IMR-90 (cell line): ENCODE measurements around the gene RNASE1. TPM values are rescaled to one million over a fixed set of nuclear protein-coding genes. Genes with fewer than 3 reads are reported as not detected.

Source experiments
- ATAC-seq: fragments of 200-7000 bp; cut with Tn5 transposase; 2 replicates; pipeline ENCODE4 v1.9.1; 2020; ENCODE audit warnings: low read depth, mild to moderate bottlenecking, moderate library complexity
- BruUV-seq: library from RNA; stranded (reverse); fragments of 400-500 nt; replicated peaks from 2 replicates; lab custom pipeline; 2021; lab: Mats Ljungman, UMichigan
- CTCF ChIA-PET: fragments of 300-600 bp; formaldehyde crosslinking; extraction: SDS; loops from one replicate; lab custom pipeline; 2021; ENCODE audit warnings: antibody characterized with exemption; lab: Yijun Ruan, JAX
- POLR2A ChIA-PET: fragments of 300-600 bp; sonication (Branson Sonifier 250); formaldehyde crosslinking; loops from one replicate; lab custom pipeline; 2022; ENCODE audit warnings: antibody characterized with exemption; ENCODE audit not compliant: unreplicated experiment; lab: Charles Lee
- DNase-seq: peaks from one replicate; pipeline ENCODE4 v3.0.0; 2013
- H2AFZ ChIP-seq: replicated peaks from 2 replicates; pipeline ENCODE3; 2013; ENCODE audit warnings: low read length, mild to moderate bottlenecking; ENCODE audit not compliant: poor library complexity
- H2AK5ac ChIP-seq: 2 replicates; pipeline ENCODE4 v1.6.1; 2013; ENCODE audit warnings: low read depth, low read length, inconsistent platforms
- H2AK9ac ChIP-seq: replicated peaks from 2 replicates; pipeline ENCODE3; 2013; ENCODE audit warnings: mild to moderate bottlenecking, low read depth, low read length, moderate library complexity; ENCODE audit not compliant: poor library complexity
- H2BK120ac ChIP-seq: 2 replicates; pipeline ENCODE4 v1.6.1; 2013; ENCODE audit warnings: low read depth, low read length, inconsistent platforms
- H2BK15ac ChIP-seq: 3 replicates; pipeline ENCODE4 v1.6.1; 2013; ENCODE audit warnings: low read depth, low read length, inconsistent platforms
- H2BK20ac ChIP-seq: 2 replicates; pipeline ENCODE4 v1.6.1; 2013; ENCODE audit warnings: low read depth, mild to moderate bottlenecking, inconsistent platforms, low read length, moderate library complexity
- H2BK5ac ChIP-seq: 2 replicates; pipeline ENCODE4 v1.6.1; 2013; ENCODE audit warnings: mild to moderate bottlenecking, low read depth, low read length, inconsistent platforms; ENCODE audit not compliant: poor library complexity, severe bottlenecking
- H3K14ac ChIP-seq: replicated peaks from 2 replicates; pipeline ENCODE4 v1.6.1; 2013; ENCODE audit warnings: low read depth, low read length, inconsistent platforms
- H3K18ac ChIP-seq: 2 replicates; pipeline ENCODE4 v1.6.1; 2013; ENCODE audit warnings: low read depth, low read length, control low read depth
- H3K23ac ChIP-seq: 2 replicates; pipeline ENCODE4 v1.6.1; 2013; ENCODE audit warnings: low read depth, low read length, inconsistent platforms
- H3K27ac ChIP-seq: 2 replicates; pipeline ENCODE4 v1.5.1; 2013; ENCODE audit warnings: mild to moderate bottlenecking, control low read depth, low read length; ENCODE audit not compliant: insufficient read depth
- H3K27me3 ChIP-seq: 2 replicates; pipeline ENCODE4 v1.6.1; 2013; ENCODE audit warnings: low read length; ENCODE audit not compliant: control insufficient read depth, insufficient read depth
- H3K36me3 ChIP-seq: 2 replicates; pipeline ENCODE4 v1.6.1; 2013; ENCODE audit warnings: low read length, mixed read lengths; ENCODE audit not compliant: control insufficient read depth, insufficient read depth
- H3K4ac ChIP-seq: 2 replicates; pipeline ENCODE4 v1.6.1; 2013; ENCODE audit warnings: low read depth, low read length, inconsistent platforms
- H3K4me1 ChIP-seq: 2 replicates; pipeline ENCODE4 v1.6.1; 2013; ENCODE audit warnings: low read length, mixed read lengths; ENCODE audit not compliant: control insufficient read depth, insufficient read depth
- H3K4me2 ChIP-seq: 2 replicates; pipeline ENCODE4 v1.6.1; 2013; ENCODE audit warnings: low read depth, mild to moderate bottlenecking, control low read depth, low read length, moderate library complexity
- H3K4me3 ChIP-seq: 2 replicates; pipeline ENCODE4 v1.5.1; 2013; ENCODE audit warnings: low read depth, mild to moderate bottlenecking, control low read depth, low read length, moderate library complexity; ENCODE audit not compliant: insufficient read depth
- H3K56ac ChIP-seq: 2 replicates; pipeline ENCODE4 v1.6.1; 2013; ENCODE audit warnings: low read length, inconsistent platforms; ENCODE audit not compliant: insufficient read depth; ENCODE audit errors: extremely low read depth
- H3K79me1 ChIP-seq, 2 experiments: 2 replicates each; pipeline ENCODE4 v1.6.1; 2013; ENCODE audit warnings: low read length in 2 of 2, inconsistent platforms in 1 of 2, low read depth in 1 of 2
- H3K9ac ChIP-seq: 2 replicates; pipeline ENCODE4 v1.6.1; 2013; ENCODE audit warnings: low read depth, low read length, control low read depth
- H3K9me1 ChIP-seq: 2 replicates; pipeline ENCODE4 v1.6.1; 2013; ENCODE audit warnings: low read length, inconsistent platforms; ENCODE audit not compliant: insufficient read depth
- H3K9me3 ChIP-seq: 2 replicates; pipeline ENCODE4 v1.6.1; 2013; ENCODE audit warnings: low read length; ENCODE audit not compliant: control insufficient read depth, insufficient read depth
- H4K20me1 ChIP-seq: 2 replicates; pipeline ENCODE4 v1.6.1; 2013; ENCODE audit warnings: low read length, inconsistent platforms; ENCODE audit not compliant: insufficient read depth
- H4K5ac ChIP-seq: 2 replicates; pipeline ENCODE4 v1.6.1; 2013; ENCODE audit warnings: mild to moderate bottlenecking, low read depth, low read length, control low read depth
- H4K8ac ChIP-seq, 2 experiments: 2 replicates each; pipeline ENCODE4 v1.6.1; 2013; ENCODE audit warnings: low read depth in 2 of 2, low read length in 2 of 2, control low read depth in 1 of 2, inconsistent platforms in 1 of 2
- H4K91ac ChIP-seq: 2 replicates; pipeline ENCODE4 v1.6.1; 2013; ENCODE audit warnings: low read depth, low read length, inconsistent platforms; ENCODE audit not compliant: insufficient read depth
- CEBPB ChIP-seq: IDR thresholded peaks from 2 replicates; pipeline ENCODE4 v1.6.1; 2012; ENCODE audit warnings: low read depth, low read length, improper control_type of control experiment
- CHD1 ChIP-seq: IDR thresholded peaks from 2 replicates; pipeline ENCODE4 v1.6.1; 2012; ENCODE audit warnings: low read depth, low read length, improper control_type of control experiment
- CTCF ChIP-seq: conservative IDR thresholded peaks from 2 replicates; pipeline ENCODE4 v1.5.1; 2012; ENCODE audit warnings: mild to moderate bottlenecking, low read depth, low read length, improper control_type of control experiment
- MAZ ChIP-seq: IDR thresholded peaks from 2 replicates; pipeline ENCODE4 v1.6.1; 2012; ENCODE audit warnings: low read depth, mild to moderate bottlenecking, low read length, improper control_type of control experiment, moderate library complexity, borderline replicate concordance
- MXI1 ChIP-seq: IDR thresholded peaks from 2 replicates; pipeline ENCODE4 v1.6.1; 2012; ENCODE audit warnings: low read depth, mild to moderate bottlenecking, low read length, moderate library complexity, borderline replicate concordance
- POLR2A ChIP-seq: IDR thresholded peaks from 2 replicates; pipeline ENCODE4 v1.6.1; 2012; ENCODE audit warnings: mild to moderate bottlenecking, low read depth, low read length
- RAD21 ChIP-seq: IDR thresholded peaks from 2 replicates; pipeline ENCODE4 v1.6.1; 2012; ENCODE audit warnings: low read length, improper control_type of control experiment
- RCOR1 ChIP-seq: IDR thresholded peaks from 2 replicates; pipeline ENCODE4 v1.6.1; 2012; ENCODE audit warnings: mild to moderate bottlenecking, low read length, improper control_type of control experiment; ENCODE audit not compliant: insufficient replicate concordance
- RFX5 ChIP-seq: IDR thresholded peaks from 2 replicates; pipeline ENCODE4 v1.8.0; 2012; ENCODE audit warnings: low read depth, mild to moderate bottlenecking, low read length, moderate library complexity
- SMC3 ChIP-seq: fragments of 150-350 bp; IDR thresholded peaks from 2 replicates; pipeline ENCODE4 v1.6.1; 2016; ENCODE audit warnings: low read depth, mild to moderate bottlenecking, antibody characterized with exemption, low read length, moderate library complexity
- WGBS, 2 experiments: methylation state at CpG; one replicate each; pipeline versions ENCODE4 v1.1.5 to v1.1.7; 2013; ENCODE audit warnings: missing lambda C conversion rate in 2 of 2; ENCODE audit not compliant: insufficient read length in 1 of 2; ENCODE audit errors: extremely low coverage in 2 of 2; 5-methylcytosine and 5-hydroxymethylcytosine counted together
- dilution Hi-C: fragments of 300-500 bp; cut with HindIII; formaldehyde crosslinking; loops from one replicate; pipeline ENCODE4 v1.14.3; 2018; ENCODE audit warnings: low sequenced_read_pairs; ENCODE audit not compliant: unreplicated experiment
- in situ Hi-C: fragments of 300-500 bp; cut with MboI; formaldehyde crosslinking; loops from 3 replicates; pipeline ENCODE4 v1.14.3; 2019; ENCODE audit warnings: low sequenced_read_pairs, inconsistent platforms, mixed read lengths
- intact Hi-C: fragments of 100-400 bp; cut with micrococcal nuclease; formaldehyde crosslinking; loops from 2 replicates; pipeline ENCODE4 v1.10.0; 2022
- polyA plus RNA-seq, 3 experiments: library from polyadenylated mRNA; depleted of rRNA; stranded (reverse); fragments of >200 nt; gene quantifications; 2 replicates each; pipeline ENCODE4 v1.2.3, GENCODE V29; 2012; ENCODE audit warnings: low replicate concordance in 1 of 3
- total RNA-seq: library from RNA; depleted of rRNA; stranded (reverse); fragments of >200 nt; gene quantifications from 2 replicates; pipeline ENCODE4 v1.2.3, GENCODE V29; 2012
- TF ChIP-seq, protein P1 (sequence below): fragments of 150-350 bp; IDR thresholded peaks from 2 replicates; pipeline ENCODE4 v1.6.1; 2017; ENCODE audit warnings: mild to moderate bottlenecking, antibody characterized with exemption, low read length, low read depth

RNASE1 gene
- total and polyA plus RNA-seq, 2 of the 4 experiments (the other 2 are of a cell fraction): not detected

GRCh38 chr14:20809917-20810316 lies 7.3 kb upstream of the RNASE1 start:
- POLR2A ChIA-PET: no interaction called here
- no peak for ATAC-seq
- Histone ChIP-seq H3K23ac (no peak overlapping the region), H3K27ac (no peak overlapping the region), H2AK9ac (no peak overlapping the region), H2BK15ac (no peak overlapping the region), H3K36me3 (no peaks in the 10 kb centered on the region), H3K14ac (no peak overlapping the region), H3K4me1 (no peaks in the 10 kb centered on the region), H3K9ac (no peak overlapping the region), H4K8ac (no peak overlapping the region), H2AFZ (no peak overlapping the region), H3K4me2 (no peak overlapping the region), H4K5ac (no peak overlapping the region), H3K9me1 (no peaks in the 10 kb centered on the region), H3K9me3 (no peaks in the 10 kb centered on the region), H2AK5ac (no peak overlapping the region), H4K91ac (no peak overlapping the region), H2BK20ac (no peak overlapping the region), H3K79me1 (no peaks in the 10 kb centered on the region), H3K56ac (no peak overlapping the region), H3K4ac (no peak overlapping the region), H3K27me3 (no peaks in the 10 kb centered on the region), H2BK5ac (no peak overlapping the region), H4K20me1 (no peaks in the 10 kb centered on the region), H3K4me3 (no peak overlapping the region), H2BK120ac (no peak overlapping the region), H3K18ac (no peak overlapping the region)
- in situ Hi-C loops: no loop called here
- dilution Hi-C loops: no loop called here
- no CpG with 5 or more reads among the region's 5 CpGs for WGBS, 2 experiments
- DNase-seq: no peak
- intact Hi-C loops: no loop called here
- no TSS peak for BruUV-seq
- TF ChIP-seq CTCF (no peak), POLR2A (no peak), MAZ (no peak), CHD1 (no peak), MXI1 (no peak), RFX5 (no peak), CEBPB (no peak), SMC3 (no peak), RCOR1 (no peak), RAD21 (no peak)
- TF ChIP-seq, protein P1, sequence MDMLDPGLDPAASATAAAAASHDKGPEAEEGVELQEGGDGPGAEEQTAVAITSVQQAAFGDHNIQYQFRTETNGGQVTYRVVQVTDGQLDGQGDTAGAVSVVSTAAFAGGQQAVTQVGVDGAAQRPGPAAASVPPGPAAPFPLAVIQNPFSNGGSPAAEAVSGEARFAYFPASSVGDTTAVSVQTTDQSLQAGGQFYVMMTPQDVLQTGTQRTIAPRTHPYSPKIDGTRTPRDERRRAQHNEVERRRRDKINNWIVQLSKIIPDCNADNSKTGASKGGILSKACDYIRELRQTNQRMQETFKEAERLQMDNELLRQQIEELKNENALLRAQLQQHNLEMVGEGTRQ: no peak
- CTCF ChIA-PET: no interaction called here
